HG03520 (cell line): ENCODE data around the gene PFKFB4.

Experiments
- ATAC-seq: cut with Tn5 transposase; IDR thresholded peaks from one replicate; pipeline ENCODE4 v1.9.1; 2021; ENCODE audit warnings: mild to moderate bottlenecking, moderate library complexity; ENCODE audit not compliant: unreplicated experiment

Gene PFKFB4

DNA sequence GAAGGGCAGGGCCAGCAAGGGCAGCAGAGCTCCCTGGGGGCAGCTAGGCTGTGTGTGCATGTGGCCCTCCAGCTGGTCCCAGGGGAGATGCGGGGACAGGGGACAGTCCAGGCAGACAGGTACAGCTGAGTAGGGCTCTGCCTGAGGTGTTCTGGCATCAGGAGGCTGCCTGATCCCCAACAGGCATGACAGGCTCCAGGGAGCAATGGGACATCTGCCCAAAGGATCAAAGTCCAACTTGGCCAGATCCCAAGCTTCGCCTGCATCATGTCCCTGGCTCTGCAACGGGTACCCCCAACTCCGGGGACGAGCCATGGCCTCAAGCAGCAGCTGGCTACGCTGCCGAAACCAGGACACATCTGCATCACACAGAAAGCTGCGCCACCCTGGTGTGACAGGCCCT is 88.3 kb downstream of the PFKFB4 start:
- ATAC-seq = no peak
